Measurements from ENCODE around the gene VIPR2. TPM values are rescaled to one million over a fixed set of nuclear protein-coding genes. Genes with fewer than 3 reads are reported as not detected.
A peak's percentile ranks its signal among the peaks of the same experiment; 100 is the strongest.

VIPR2 gene
- total RNA-seq, 4 donors from 2014 or later, result 0.32 to 0.34 (median 0.32) TPM; not detected in 1

GRCh38 chr7:159067576-159068487 is 76.8 kb downstream of the VIPR2 start:
- DNase-seq (ENCODE audit: low spot score in 2 of 2), result peak in 1 of 2 donors; percentile 67
- 77 to 78% methylated on average over 13 of the region's 13 CpGs for WGBS, 2 donors
- TF ChIP-seq CTCF (IDR thresholded peaks at IDR 0.05) (no peak), POLR2A (IDR thresholded peaks at IDR 0.05) (no peak)
- no peak overlapping the region for H3K4me3 ChIP-seq (ENCODE audit: low read depth, poor library complexity, severe bottlenecking)
- intact Hi-C loops (cut with DNase I; ENCODE audit: low total_unique reads), result no loop called here

DNA sequence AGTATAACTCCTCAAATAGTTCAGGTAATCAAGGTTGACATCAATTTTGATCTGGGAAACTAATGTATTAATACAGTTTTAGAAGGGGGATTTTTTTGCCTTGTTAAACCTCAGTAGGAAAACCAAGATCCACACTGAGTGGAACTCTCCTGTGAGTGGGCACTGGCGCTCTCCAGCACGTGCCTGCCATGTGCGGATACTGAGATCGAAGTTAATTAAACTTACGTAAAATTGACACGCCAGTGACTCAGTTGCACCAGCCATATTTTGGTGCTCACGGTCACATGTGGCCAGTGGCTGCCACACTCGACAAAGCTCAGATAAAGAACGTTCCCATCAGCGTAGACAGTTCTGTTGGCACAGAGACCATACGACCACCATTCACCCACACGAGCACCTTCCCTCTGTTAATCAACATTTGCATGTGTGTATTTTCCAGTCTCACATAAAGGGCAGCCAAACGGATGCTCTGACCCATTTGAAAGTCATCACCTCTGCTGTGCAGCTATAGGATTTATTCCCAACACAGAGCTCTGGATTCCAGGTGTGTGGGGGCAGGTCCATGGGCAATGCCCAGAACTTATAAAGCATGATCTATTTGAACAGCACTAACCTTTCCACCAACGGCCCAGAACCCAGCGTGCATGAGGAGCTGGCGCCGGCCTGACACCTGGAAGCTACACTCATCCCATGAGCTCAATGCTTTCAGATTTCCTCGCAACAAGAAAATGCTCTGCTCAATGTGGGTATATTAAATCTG is 77.7 kb downstream of the VIPR2 start:
- peak in 1 of 2 donors; percentile 74 for DNase-seq (ENCODE audit: low spot score in 2 of 2)

GRCh38 chr7:159065852-159066480 is 78.7 kb downstream of the VIPR2 start:
- peak in 1 of 2 donors; percentile 61 for DNase-seq (ENCODE audit: low spot score in 2 of 2)

More for the DNA sequence above, 77.7 kb downstream of the VIPR2 start:
- intact Hi-C loops (cut with DNase I; ENCODE audit: low total_unique reads), result no loop called here
- no peak overlapping the region for H3K4me3 ChIP-seq (ENCODE audit: low read depth, poor library complexity, severe bottlenecking)
- TF ChIP-seq POLR2A (IDR thresholded peaks at IDR 0.05), result no peak
- no peak for TF ChIP-seq CTCF (IDR thresholded peaks at IDR 0.05)
- WGBS, 2 donors, result 87 to 91% methylated on average over 18 of the region's 18 CpGs

GRCh38 chr7:159064816-159065510 is 79.7 kb downstream of the VIPR2 start:
- TF ChIP-seq POLR2A (IDR thresholded peaks at IDR 0.05) (no peak), CTCF (IDR thresholded peaks at IDR 0.05) (no peak)
- intact Hi-C loops (cut with DNase I; ENCODE audit: low total_unique reads), result no loop called here
- H3K4me3 ChIP-seq (ENCODE audit: low read depth, poor library complexity, severe bottlenecking), result no peak overlapping the region
- DNase-seq (ENCODE audit: low spot score in 2 of 2), result peak in 1 of 2 donors; percentile 82
- WGBS, 2 donors, result 81 to 83% methylated on average over 22 to 23 of the region's 23 CpGs

More at GRCh38 chr7:159065852-159066480, 78.7 kb downstream of the VIPR2 start:
- TF ChIP-seq POLR2A (IDR thresholded peaks at IDR 0.05) (no peak), CTCF (IDR thresholded peaks at IDR 0.05) (no peak)
- no peak overlapping the region for H3K4me3 ChIP-seq (ENCODE audit: low read depth, poor library complexity, severe bottlenecking)
- 91 to 92% methylated on average over 26 of the region's 26 CpGs for WGBS, 2 donors
- intact Hi-C loops (cut with DNase I; ENCODE audit: low total_unique reads), result no loop called here

GRCh38 chr7:159064121-159064815 is 80.4 kb downstream of the VIPR2 start:
- TF ChIP-seq CTCF (IDR thresholded peaks at IDR 0.05), result no peak
- no peak for TF ChIP-seq POLR2A (IDR thresholded peaks at IDR 0.05)
- peak in 1 of 2 donors; percentile 80 for DNase-seq (ENCODE audit: low spot score in 2 of 2)
- H3K4me3 ChIP-seq (ENCODE audit: low read depth, poor library complexity, severe bottlenecking), result no peak overlapping the region
- intact Hi-C loops (cut with DNase I; ENCODE audit: low total_unique reads), result no loop called here
- 94% methylated on average over 41 of the region's 48 CpGs for WGBS, 2 donors
